ENCODE data around the gene WWOX. TPM values are rescaled to one million over a fixed set of nuclear protein-coding genes. Genes with fewer than 3 reads are reported as not detected.
A peak's percentile ranks its signal among the peaks of the same experiment; 100 is the strongest.

Gene WWOX
- total RNA-seq, 1 donor from 2014 or later, result 12.6 TPM

GRCh38 chr16:78896280-78896679 lies 796.8 kb downstream of the WWOX start:
- DNase-seq (ENCODE audit: low read depth) (no peak), FAIRE-seq (no peak)
- no peaks in the 10 kb centered on the region for H3K27me3 ChIP-seq (ENCODE audit: control insufficient read depth, insufficient read depth, low read length)
- no peak overlapping the region for H3K4me3 ChIP-seq (ENCODE audit: low read depth, low read length)
- H3K36me3 ChIP-seq (ENCODE audit: control insufficient read depth, insufficient read depth, low read length), result no peaks in the 10 kb centered on the region
- no peak for TF ChIP-seq CTCF (IDR thresholded peaks at IDR 0.05; ENCODE audit: insufficient read depth, low read length, severe bottlenecking)

DNA sequence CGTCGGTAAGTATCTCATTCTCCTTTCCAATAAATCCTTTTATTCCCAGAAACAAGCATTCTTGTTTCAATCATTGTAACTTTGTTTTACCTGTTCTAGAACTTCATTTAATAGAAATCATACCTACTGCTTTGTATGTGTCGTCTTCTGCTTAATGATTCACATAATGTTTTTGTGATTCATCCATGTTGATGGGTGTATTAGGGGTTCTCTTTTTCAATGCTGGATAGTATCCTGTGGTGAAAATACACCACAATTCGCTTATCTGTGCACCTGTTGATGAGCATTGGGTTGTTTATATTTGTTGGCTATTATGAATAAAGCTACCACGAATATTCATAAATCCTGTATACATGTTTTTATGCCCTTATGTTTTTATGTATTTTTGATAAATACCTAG lies 797.8 kb downstream of the WWOX start:
- no peak overlapping the region for H3K4me3 ChIP-seq (ENCODE audit: low read depth, low read length)
- FAIRE-seq (no peak), DNase-seq (ENCODE audit: low read depth) (peak; percentile 35)
- H3K36me3 ChIP-seq (ENCODE audit: control insufficient read depth, insufficient read depth, low read length), result no peaks in the 10 kb centered on the region
- TF ChIP-seq CTCF (IDR thresholded peaks at IDR 0.05; ENCODE audit: insufficient read depth, low read length, severe bottlenecking), result no peak
- H3K27me3 ChIP-seq (ENCODE audit: control insufficient read depth, insufficient read depth, low read length), result no peaks in the 10 kb centered on the region

DNA sequence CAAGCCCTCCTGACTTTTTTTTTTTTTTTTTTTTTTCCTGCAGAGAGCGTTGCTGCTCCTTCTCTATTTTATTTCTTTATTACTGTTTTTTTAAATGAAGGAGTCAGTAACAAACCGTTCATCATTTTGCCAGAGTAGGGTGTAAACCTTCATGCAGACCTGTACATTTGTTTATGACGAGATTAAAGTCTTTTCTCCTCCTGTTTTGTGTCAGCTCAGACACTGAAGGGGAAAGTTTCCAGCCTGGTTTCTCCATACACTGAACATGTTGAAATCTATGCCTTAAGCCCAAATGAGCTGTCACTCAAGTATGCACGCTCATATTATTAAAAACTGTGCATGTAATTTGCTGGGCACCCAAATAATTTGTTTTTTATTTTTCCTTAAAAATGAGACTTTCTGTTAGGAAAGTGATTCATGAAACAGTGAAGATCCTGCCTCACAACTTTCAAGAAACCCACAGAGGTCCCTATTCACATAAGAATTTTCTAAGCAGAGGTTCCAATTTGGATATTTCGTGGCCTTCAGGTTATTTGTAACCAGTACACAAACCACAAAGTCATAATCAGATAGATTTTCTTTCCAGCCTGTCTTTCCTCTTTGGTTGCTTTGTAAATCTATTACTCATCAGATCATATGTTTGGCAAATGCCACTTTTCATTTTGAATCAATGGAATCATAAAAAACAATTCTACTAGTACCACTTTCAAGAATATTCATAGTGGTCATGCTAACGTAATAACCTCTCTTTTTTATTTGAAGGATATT lies 800.8 kb downstream of the WWOX start:
- Histone ChIP-seq H3K4me3 (ENCODE audit: low read depth, low read length) (no peak overlapping the region), H3K36me3 (ENCODE audit: control insufficient read depth, insufficient read depth, low read length) (no peaks in the 10 kb centered on the region), H3K27me3 (ENCODE audit: control insufficient read depth, insufficient read depth, low read length) (no peaks in the 10 kb centered on the region)
- DNase-seq (ENCODE audit: low read depth) (no peak), FAIRE-seq (no peak)
- no peak for TF ChIP-seq CTCF (IDR thresholded peaks at IDR 0.05; ENCODE audit: insufficient read depth, low read length, severe bottlenecking)

DNA sequence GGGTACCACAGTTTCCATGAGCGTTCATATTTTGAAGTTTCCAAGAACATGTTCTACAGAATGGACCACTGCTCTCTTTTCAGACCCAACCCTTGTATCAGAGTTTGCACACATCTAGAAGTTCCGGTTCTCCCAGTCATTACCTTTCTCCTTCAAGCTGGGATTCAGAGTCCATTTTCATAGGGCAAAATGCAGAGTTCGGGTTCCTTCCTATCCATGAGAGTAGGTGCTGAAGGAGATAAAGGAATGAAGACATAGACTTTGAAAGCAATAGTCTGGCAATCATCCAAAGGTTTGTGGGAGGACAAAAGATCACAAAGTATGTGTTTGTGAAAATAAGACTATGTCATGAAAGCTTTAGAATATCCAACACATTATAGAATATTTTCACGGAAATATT lies 801.5 kb downstream of the WWOX start:
- FAIRE-seq, result no peak
- no peaks in the 10 kb centered on the region for H3K36me3 ChIP-seq (ENCODE audit: control insufficient read depth, insufficient read depth, low read length)
- no peaks in the 10 kb centered on the region for H3K27me3 ChIP-seq (ENCODE audit: control insufficient read depth, insufficient read depth, low read length)
- TF ChIP-seq CTCF (IDR thresholded peaks at IDR 0.05; ENCODE audit: insufficient read depth, low read length, severe bottlenecking), result no peak
- DNase-seq (ENCODE audit: low read depth), result no peak
- no peak overlapping the region for H3K4me3 ChIP-seq (ENCODE audit: low read depth, low read length)

DNA sequence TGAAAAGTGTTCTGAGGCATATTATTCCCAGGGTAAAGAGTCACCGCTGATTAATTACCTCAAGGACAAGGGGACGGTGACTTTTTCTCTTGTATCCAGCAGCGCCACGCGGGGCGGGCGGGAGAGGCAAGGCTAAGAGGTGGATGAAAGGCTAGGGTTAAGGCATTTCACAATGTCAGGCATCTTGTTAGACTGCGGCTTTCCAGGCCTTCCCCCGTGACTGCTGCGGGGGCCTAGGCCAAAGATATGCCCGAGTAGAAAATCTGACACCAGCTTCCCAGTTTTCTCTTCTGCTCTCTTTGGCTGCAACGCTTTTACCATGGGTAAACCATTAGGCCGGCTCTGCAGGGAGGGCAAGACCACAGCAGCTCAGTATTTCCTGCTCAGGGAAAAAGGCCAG lies 802.9 kb downstream of the WWOX start:
- Histone ChIP-seq H3K4me3 (ENCODE audit: low read depth, low read length) (no peak overlapping the region), H3K27me3 (ENCODE audit: control insufficient read depth, insufficient read depth, low read length) (no peaks in the 10 kb centered on the region), H3K36me3 (ENCODE audit: control insufficient read depth, insufficient read depth, low read length) (no peaks in the 10 kb centered on the region)
- no peak for DNase-seq (ENCODE audit: low read depth)
- FAIRE-seq, result no peak
- no peak for TF ChIP-seq CTCF (IDR thresholded peaks at IDR 0.05; ENCODE audit: insufficient read depth, low read length, severe bottlenecking)

DNA sequence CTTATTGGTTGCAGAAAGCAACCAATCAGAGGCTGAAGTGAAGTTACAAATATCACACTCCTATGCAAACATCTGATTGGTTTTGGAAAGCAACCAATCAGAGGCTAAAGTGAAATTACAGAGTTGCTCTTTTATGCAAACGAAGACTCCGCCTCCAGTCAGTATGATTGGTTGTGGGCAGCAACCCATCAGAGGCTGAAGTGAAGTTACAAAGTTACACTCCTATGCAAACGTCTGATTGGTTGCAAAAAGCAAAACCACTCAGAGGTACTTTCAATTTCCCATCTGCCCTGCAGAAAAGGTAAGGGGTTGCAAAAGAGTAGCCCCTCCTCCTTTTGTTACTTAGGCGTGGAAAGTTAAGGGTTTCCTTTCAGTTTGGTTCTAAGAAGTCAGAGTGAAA lies 803.8 kb downstream of the WWOX start:
- H3K4me3 ChIP-seq (ENCODE audit: low read depth, low read length), result no peak overlapping the region
- H3K27me3 ChIP-seq (ENCODE audit: control insufficient read depth, insufficient read depth, low read length), result no peaks in the 10 kb centered on the region
- H3K36me3 ChIP-seq (ENCODE audit: control insufficient read depth, insufficient read depth, low read length), result no peaks in the 10 kb centered on the region
- TF ChIP-seq CTCF (IDR thresholded peaks at IDR 0.05; ENCODE audit: insufficient read depth, low read length, severe bottlenecking), result no peak
- DNase-seq (ENCODE audit: low read depth) (no peak), FAIRE-seq (no peak)

Data from bronchial epithelial cell (primary cell).